ENCODE measurements around the gene BEST4. TPM values are rescaled to one million over a fixed set of nuclear protein-coding genes. Genes with fewer than 3 reads are reported as not detected.

Gene BEST4
- total and polyA plus RNA-seq, 2 of the 13 experiments (the other 11 are each of a cell fraction or from before 2014, with no cell fraction given) = 0.77 to 1.4 TPM

GRCh38 chr1:44739307-44740178 is 48.4 kb downstream of the BEST4 start, which contains the start of gene KIF2C (continued):
- TF ChIP-seq SKI (IDR thresholded peaks at IDR 0.05; ENCODE audit: partially characterized antibody) = peak; percentile 15
- peak; percentile 53; the same call in 1 of the 2 replicates for TF ChIP-seq SOX5 (CRISPR knock-in tag; IDR thresholded peaks at IDR 0.05; ENCODE audit: borderline replicate concordance)
- peak; percentile 50; the same call in 1 of the 2 replicates for TF ChIP-seq MAF1 (CRISPR knock-in tag; IDR thresholded peaks at IDR 0.05; ENCODE audit: borderline replicate concordance)
- 0 out of 4 replicates have a peak, but pooled peaks of 1 of the 2 experiments have one; percentile 5 for TF ChIP-seq NR2F1 (CRISPR knock-in tag; IDR thresholded peaks at IDR 0.05)
- TF ChIP-seq MXI1 (IDR thresholded peaks at IDR 0.05; ENCODE audit: borderline replicate concordance, low read depth, low read length) = peak; percentile 88; the same call in 2 of the 3 replicates
- peak; percentile 85; the same call in 1 of the 2 replicates for TF ChIP-seq ZNF256 (CRISPR knock-in tag; conservative IDR thresholded peaks at IDR 0.05)
- no peak for TF ChIP-seq ZNF235 (CRISPR knock-in tag; IDR thresholded peaks at IDR 0.05; ENCODE audit: borderline replicate concordance)
- peak; percentile 71; the same call in 1 of the 2 replicates for TF ChIP-seq ESRRA (CRISPR knock-in tag; IDR thresholded peaks at IDR 0.05; ENCODE audit: low read depth)
- TF ChIP-seq GABPB1 (CRISPR knock-in tag; IDR thresholded peaks at IDR 0.05) = peak; percentile 94
- peak; percentile 47; the same call in 1 of the 2 replicates for TF ChIP-seq GABPA (IDR thresholded peaks at IDR 0.05; ENCODE audit: low read depth, low read length)
- peak; percentile 91 for TF ChIP-seq GABPA (CRISPR knock-in tag; IDR thresholded peaks at IDR 0.05; ENCODE audit: low read depth)
- TF ChIP-seq ZNF569 (CRISPR knock-in tag; IDR thresholded peaks at IDR 0.05; ENCODE audit: borderline replicate concordance) = no peak; the same call in 1 of the 2 replicates
- TF ChIP-seq CSRNP2 (CRISPR knock-in tag; conservative IDR thresholded peaks at IDR 0.05; ENCODE audit: low read depth) = no peak
- TF ChIP-seq ZBTB21 (CRISPR knock-in tag; IDR thresholded peaks at IDR 0.05) = peak; percentile 34; the same call in 1 of the 2 replicates
- 0 out of 2 replicates have a peak, but pooled peaks have one; percentile 63 for TF ChIP-seq MTERF4 (CRISPR knock-in tag; IDR thresholded peaks at IDR 0.05)
- no peak for TF ChIP-seq NCOR1 (IDR thresholded peaks at IDR 0.05; ENCODE audit: borderline replicate concordance, low read length)
- peak; percentile 63; the same call in 1 of the 2 replicates for TF ChIP-seq ZNF264 (CRISPR knock-in tag; IDR thresholded peaks at IDR 0.05)
- peak; percentile 76; the same call in 1 of the 2 replicates for TF ChIP-seq ERF (CRISPR knock-in tag; IDR thresholded peaks at IDR 0.05)
- no peak for TF ChIP-seq RARG (CRISPR knock-in tag; IDR thresholded peaks at IDR 0.05; ENCODE audit: low read depth)
- peak; percentile 86 for TF ChIP-seq ZFP90 (CRISPR knock-in tag; IDR thresholded peaks at IDR 0.05; ENCODE audit: borderline replicate concordance)
- no peak for TF ChIP-seq HES4 (CRISPR knock-in tag; IDR thresholded peaks at IDR 0.05; ENCODE audit: borderline replicate concordance)
- TF ChIP-seq SOX6 (IDR thresholded peaks at IDR 0.05) = no peak
- peak; percentile 59 for TF ChIP-seq SOX6 (CRISPR knock-in tag; IDR thresholded peaks at IDR 0.05)
- peak; percentile 64; the same call in 1 of the 2 replicates for TF ChIP-seq ZNF589 (CRISPR knock-in tag; conservative IDR thresholded peaks at IDR 0.05)
- TF ChIP-seq SIX1 (CRISPR knock-in tag; IDR thresholded peaks at IDR 0.05; ENCODE audit: borderline replicate concordance) = peak; percentile 17; the same call in 1 of the 2 replicates
- TF ChIP-seq ZFY (CRISPR knock-in tag; IDR thresholded peaks at IDR 0.05) = peak; percentile 32
- no peak; the same call in 1 of the 2 replicates for TF ChIP-seq MLX (CRISPR knock-in tag; IDR thresholded peaks at IDR 0.05)
- TF ChIP-seq SP1 (IDR thresholded peaks at IDR 0.05) = no peak
- TF ChIP-seq SP1 (CRISPR knock-in tag; IDR thresholded peaks at IDR 0.05) = peak; percentile 80; the same call in 1 of the 2 replicates

All from HepG2 (cell line).